ENCODE data around the gene ALX1.

The ALX1 gene

GRCh38 chr12:85299053-85299452 lies 19.0 kb downstream of the ALX1 start:
- Histone ChIP-seq H4K91ac (ENCODE audit: low read depth, low read length, poor library complexity) (no peak overlapping the region), H3K27ac (replicated peaks; ENCODE audit: low read length) (no peak overlapping the region), H3K23ac (ENCODE audit: low read depth, low read length, poor library complexity) (no peak overlapping the region), H2BK15ac (ENCODE audit: low read length) (no peak overlapping the region), H2AFZ (ENCODE audit: low read length) (no peak overlapping the region), H2BK12ac (ENCODE audit: low read length) (no peak overlapping the region), H3K14ac (ENCODE audit: low read length) (no peak overlapping the region), H3K36me3 (replicated peaks in 1 of 2; ENCODE audit: control insufficient read depth in 2 of 2, insufficient read depth in 2 of 2, low read length in 2 of 2) (no peaks in the 10 kb centered on the region), H4K8ac (ENCODE audit: low read depth, low read length) (no peak overlapping the region), H2BK5ac (ENCODE audit: low read length) (no peak overlapping the region), H3K4me1 (ENCODE audit: control insufficient read depth in 2 of 2, insufficient read depth in 1 of 2, low read depth in 1 of 2, low read length in 2 of 2) (no peaks in the 10 kb centered on the region), H3K9ac (ENCODE audit: low read depth, low read length, poor library complexity) (no peak overlapping the region), H3K4me3 (ENCODE audit: low read length in 2 of 2) (no peak overlapping the region), H2AK5ac (ENCODE audit: low read depth, low read length) (no peak overlapping the region), H3K79me1 (ENCODE audit: low read depth, low read length) (no peaks in the 10 kb centered on the region), H3K4ac (ENCODE audit: low read length) (no peak overlapping the region), H3K27me3 (ENCODE audit: control insufficient read depth in 3 of 3, insufficient read depth in 3 of 3, low read depth in 1 of 3, low read length in 3 of 3) (no peaks in the 10 kb centered on the region), H3K9me3 (replicated peaks in 1 of 2; ENCODE audit: control insufficient read depth in 2 of 2, insufficient read depth in 1 of 2, low read depth in 1 of 2, low read length in 2 of 2) (no peaks in the 10 kb centered on the region), H2BK120ac (ENCODE audit: low read depth, low read length) (no peak overlapping the region), H3K4me2 (ENCODE audit: insufficient read depth, low read length, poor library complexity, severe bottlenecking) (no peak overlapping the region), H3K18ac (ENCODE audit: low read length) (no peak overlapping the region)
- no CpG with 5 or more reads among the region's 2 CpGs for WGBS, 2 donors (ENCODE audit: extremely low coverage in 2 of 2, insufficient read length in 2 of 2, insufficient replicate concordance in 1 of 2)
- DNase-seq (ENCODE audit: low spot score): no peak

- Histone ChIP-seq H3K36me3 (replicated peaks in 1 of 2; ENCODE audit: control insufficient read depth in 2 of 2, insufficient read depth in 2 of 2, low read length in 2 of 2) (no peaks in the 10 kb centered on the region), H3K4me1 (ENCODE audit: control insufficient read depth in 2 of 2, insufficient read depth in 1 of 2, low read depth in 1 of 2, low read length in 2 of 2) (no peaks in the 10 kb centered on the region), H2BK12ac (ENCODE audit: low read length) (no peak overlapping the region), H3K4me2 (ENCODE audit: insufficient read depth, low read length, poor library complexity, severe bottlenecking) (no peak overlapping the region), H3K4ac (ENCODE audit: low read length) (no peak overlapping the region), H3K9me3 (replicated peaks in 1 of 2; ENCODE audit: control insufficient read depth in 2 of 2, insufficient read depth in 1 of 2, low read depth in 1 of 2, low read length in 2 of 2) (no peaks in the 10 kb centered on the region), H2AK5ac (ENCODE audit: low read depth, low read length) (no peak overlapping the region), H2BK15ac (ENCODE audit: low read length) (no peak overlapping the region), H3K14ac (ENCODE audit: low read length) (no peak overlapping the region), H3K27ac (replicated peaks; ENCODE audit: low read length) (no peak overlapping the region), H3K23ac (ENCODE audit: low read depth, low read length, poor library complexity) (no peak overlapping the region), H3K79me1 (ENCODE audit: low read depth, low read length) (no peaks in the 10 kb centered on the region), H2BK120ac (ENCODE audit: low read depth, low read length) (no peak overlapping the region), H3K18ac (ENCODE audit: low read length) (no peak overlapping the region), H3K27me3 (ENCODE audit: control insufficient read depth in 3 of 3, insufficient read depth in 3 of 3, low read depth in 1 of 3, low read length in 3 of 3) (no peaks in the 10 kb centered on the region), H2AFZ (ENCODE audit: low read length) (no peak overlapping the region), H3K9ac (ENCODE audit: low read depth, low read length, poor library complexity) (no peak overlapping the region), H3K4me3 (ENCODE audit: low read length in 2 of 2) (no peak overlapping the region), H4K8ac (ENCODE audit: low read depth, low read length) (no peak overlapping the region), H2BK5ac (ENCODE audit: low read length) (no peak overlapping the region), H4K91ac (ENCODE audit: low read depth, low read length, poor library complexity) (no peak overlapping the region)
- no CpG with 5 or more reads among the region's 7 CpGs for WGBS, 2 donors (ENCODE audit: extremely low coverage in 2 of 2, insufficient read length in 2 of 2, insufficient replicate concordance in 1 of 2)
- no peak for DNase-seq (ENCODE audit: low spot score)
Observed at GRCh38 chr12:85301051-85301450, 21.0 kb downstream of the ALX1 start.

GRCh38 chr12:85308374-85308773 lies 28.4 kb downstream of the ALX1 start:
- Histone ChIP-seq H4K91ac (ENCODE audit: low read depth, low read length, poor library complexity) (no peak overlapping the region), H3K18ac (ENCODE audit: low read length) (no peak overlapping the region), H2AFZ (ENCODE audit: low read length) (no peak overlapping the region), H2BK120ac (ENCODE audit: low read depth, low read length) (no peak overlapping the region), H3K9me3 (replicated peaks in 1 of 2; ENCODE audit: control insufficient read depth in 2 of 2, insufficient read depth in 1 of 2, low read depth in 1 of 2, low read length in 2 of 2) (no peaks in the 10 kb centered on the region), H2AK5ac (ENCODE audit: low read depth, low read length) (no peak overlapping the region), H3K4me1 (ENCODE audit: control insufficient read depth in 2 of 2, insufficient read depth in 1 of 2, low read depth in 1 of 2, low read length in 2 of 2) (no peaks in the 10 kb centered on the region), H3K23ac (ENCODE audit: low read depth, low read length, poor library complexity) (no peak overlapping the region), H3K4me3 (ENCODE audit: low read length in 2 of 2) (no peak overlapping the region), H4K8ac (ENCODE audit: low read depth, low read length) (no peak overlapping the region), H3K79me1 (ENCODE audit: low read depth, low read length) (no peaks in the 10 kb centered on the region), H2BK15ac (ENCODE audit: low read length) (no peak overlapping the region), H2BK5ac (ENCODE audit: low read length) (no peak overlapping the region), H3K9ac (ENCODE audit: low read depth, low read length, poor library complexity) (no peak overlapping the region), H2BK12ac (ENCODE audit: low read length) (no peak overlapping the region), H3K4me2 (ENCODE audit: insufficient read depth, low read length, poor library complexity, severe bottlenecking) (no peak overlapping the region), H3K14ac (ENCODE audit: low read length) (no peak overlapping the region), H3K36me3 (replicated peaks in 1 of 2; ENCODE audit: control insufficient read depth in 2 of 2, insufficient read depth in 2 of 2, low read length in 2 of 2) (no peaks in the 10 kb centered on the region), H3K27ac (replicated peaks; ENCODE audit: low read length) (no peak overlapping the region), H3K4ac (ENCODE audit: low read length) (no peak overlapping the region), H3K27me3 (ENCODE audit: control insufficient read depth in 3 of 3, insufficient read depth in 3 of 3, low read depth in 1 of 3, low read length in 3 of 3) (no peaks in the 10 kb centered on the region)
- WGBS, 2 donors (ENCODE audit: extremely low coverage in 2 of 2, insufficient read length in 2 of 2, insufficient replicate concordance in 1 of 2): no CpG with 5 or more reads among the region's 5 CpGs
- no peak for DNase-seq (ENCODE audit: low spot score)

- WGBS, 2 donors (ENCODE audit: extremely low coverage in 2 of 2, insufficient read length in 2 of 2, insufficient replicate concordance in 1 of 2): no CpG with 5 or more reads among the region's 5 CpGs
- Histone ChIP-seq H2BK5ac (ENCODE audit: low read length) (no peak overlapping the region), H3K9ac (ENCODE audit: low read depth, low read length, poor library complexity) (no peak overlapping the region), H2BK12ac (ENCODE audit: low read length) (no peak overlapping the region), H3K4me2 (ENCODE audit: insufficient read depth, low read length, poor library complexity, severe bottlenecking) (no peak overlapping the region), H3K14ac (ENCODE audit: low read length) (no peak overlapping the region), H3K27ac (replicated peaks; ENCODE audit: low read length) (no peak overlapping the region), H3K4me1 (ENCODE audit: control insufficient read depth in 2 of 2, insufficient read depth in 1 of 2, low read depth in 1 of 2, low read length in 2 of 2) (no peaks in the 10 kb centered on the region), H3K79me1 (ENCODE audit: low read depth, low read length) (no peaks in the 10 kb centered on the region), H3K18ac (ENCODE audit: low read length) (no peak overlapping the region), H3K27me3 (ENCODE audit: control insufficient read depth in 3 of 3, insufficient read depth in 3 of 3, low read depth in 1 of 3, low read length in 3 of 3) (no peaks in the 10 kb centered on the region), H3K4ac (ENCODE audit: low read length) (no peak overlapping the region), H2BK120ac (ENCODE audit: low read depth, low read length) (no peak overlapping the region), H4K8ac (ENCODE audit: low read depth, low read length) (no peak overlapping the region), H2AK5ac (ENCODE audit: low read depth, low read length) (no peak overlapping the region), H2AFZ (ENCODE audit: low read length) (no peak overlapping the region), H2BK15ac (ENCODE audit: low read length) (no peak overlapping the region), H3K36me3 (replicated peaks in 1 of 2; ENCODE audit: control insufficient read depth in 2 of 2, insufficient read depth in 2 of 2, low read length in 2 of 2) (no peaks in the 10 kb centered on the region), H3K23ac (ENCODE audit: low read depth, low read length, poor library complexity) (no peak overlapping the region), H3K9me3 (replicated peaks in 1 of 2; ENCODE audit: control insufficient read depth in 2 of 2, insufficient read depth in 1 of 2, low read depth in 1 of 2, low read length in 2 of 2) (no peaks in the 10 kb centered on the region), H4K91ac (ENCODE audit: low read depth, low read length, poor library complexity) (no peak overlapping the region), H3K4me3 (ENCODE audit: low read length in 2 of 2) (no peak overlapping the region)
- no peak for DNase-seq (ENCODE audit: low spot score)
Observed at GRCh38 chr12:85309125-85309566, 29.1 kb downstream of the ALX1 start.

Measured in neuronal stem cell (in vitro differentiated cells).